ENCODE data around the gene GJE1.

DNA sequence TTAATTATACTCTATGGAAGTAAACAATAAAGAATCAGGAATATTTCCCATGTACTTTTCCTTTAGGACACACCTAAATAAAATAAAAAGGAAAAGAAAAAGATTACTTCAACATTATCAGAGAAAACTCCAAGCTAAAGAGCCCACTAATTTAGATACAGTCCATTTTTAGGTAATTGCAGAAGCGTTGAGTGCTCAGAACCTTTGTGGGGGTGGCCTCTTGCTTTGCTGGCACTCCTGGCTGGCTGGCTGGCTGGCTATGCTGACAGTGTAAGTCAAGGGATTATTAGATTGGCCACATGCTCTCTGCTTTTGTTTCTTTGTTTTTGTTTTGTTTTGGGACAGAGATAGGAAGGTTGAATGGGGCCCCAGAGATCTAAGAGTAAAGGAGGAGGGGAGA lies at the start of gene GJE1:
- no peak for TF ChIP-seq POLR2AphosphoS5 (IDR thresholded peaks at IDR 0.05; ENCODE audit: low read depth, low read length)
- TF ChIP-seq, protein P1, sequence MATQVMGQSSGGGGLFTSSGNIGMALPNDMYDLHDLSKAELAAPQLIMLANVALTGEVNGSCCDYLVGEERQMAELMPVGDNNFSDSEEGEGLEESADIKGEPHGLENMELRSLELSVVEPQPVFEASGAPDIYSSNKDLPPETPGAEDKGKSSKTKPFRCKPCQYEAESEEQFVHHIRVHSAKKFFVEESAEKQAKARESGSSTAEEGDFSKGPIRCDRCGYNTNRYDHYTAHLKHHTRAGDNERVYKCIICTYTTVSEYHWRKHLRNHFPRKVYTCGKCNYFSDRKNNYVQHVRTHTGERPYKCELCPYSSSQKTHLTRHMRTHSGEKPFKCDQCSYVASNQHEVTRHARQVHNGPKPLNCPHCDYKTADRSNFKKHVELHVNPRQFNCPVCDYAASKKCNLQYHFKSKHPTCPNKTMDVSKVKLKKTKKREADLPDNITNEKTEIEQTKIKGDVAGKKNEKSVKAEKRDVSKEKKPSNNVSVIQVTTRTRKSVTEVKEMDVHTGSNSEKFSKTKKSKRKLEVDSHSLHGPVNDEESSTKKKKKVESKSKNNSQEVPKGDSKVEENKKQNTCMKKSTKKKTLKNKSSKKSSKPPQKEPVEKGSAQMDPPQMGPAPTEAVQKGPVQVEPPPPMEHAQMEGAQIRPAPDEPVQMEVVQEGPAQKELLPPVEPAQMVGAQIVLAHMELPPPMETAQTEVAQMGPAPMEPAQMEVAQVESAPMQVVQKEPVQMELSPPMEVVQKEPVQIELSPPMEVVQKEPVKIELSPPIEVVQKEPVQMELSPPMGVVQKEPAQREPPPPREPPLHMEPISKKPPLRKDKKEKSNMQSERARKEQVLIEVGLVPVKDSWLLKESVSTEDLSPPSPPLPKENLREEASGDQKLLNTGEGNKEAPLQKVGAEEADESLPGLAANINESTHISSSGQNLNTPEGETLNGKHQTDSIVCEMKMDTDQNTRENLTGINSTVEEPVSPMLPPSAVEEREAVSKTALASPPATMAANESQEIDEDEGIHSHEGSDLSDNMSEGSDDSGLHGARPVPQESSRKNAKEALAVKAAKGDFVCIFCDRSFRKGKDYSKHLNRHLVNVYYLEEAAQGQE (IDR thresholded peaks at IDR 0.05; ENCODE audit: insufficient read depth in 1 of 2, low read depth in 2 of 2, low read length in 1 of 2), result no peak
- TF ChIP-seq SIN3A (IDR thresholded peaks at IDR 0.05; ENCODE audit: borderline replicate concordance, insufficient read depth, low read depth, low read length), result no peak
- TF ChIP-seq, protein P2, sequence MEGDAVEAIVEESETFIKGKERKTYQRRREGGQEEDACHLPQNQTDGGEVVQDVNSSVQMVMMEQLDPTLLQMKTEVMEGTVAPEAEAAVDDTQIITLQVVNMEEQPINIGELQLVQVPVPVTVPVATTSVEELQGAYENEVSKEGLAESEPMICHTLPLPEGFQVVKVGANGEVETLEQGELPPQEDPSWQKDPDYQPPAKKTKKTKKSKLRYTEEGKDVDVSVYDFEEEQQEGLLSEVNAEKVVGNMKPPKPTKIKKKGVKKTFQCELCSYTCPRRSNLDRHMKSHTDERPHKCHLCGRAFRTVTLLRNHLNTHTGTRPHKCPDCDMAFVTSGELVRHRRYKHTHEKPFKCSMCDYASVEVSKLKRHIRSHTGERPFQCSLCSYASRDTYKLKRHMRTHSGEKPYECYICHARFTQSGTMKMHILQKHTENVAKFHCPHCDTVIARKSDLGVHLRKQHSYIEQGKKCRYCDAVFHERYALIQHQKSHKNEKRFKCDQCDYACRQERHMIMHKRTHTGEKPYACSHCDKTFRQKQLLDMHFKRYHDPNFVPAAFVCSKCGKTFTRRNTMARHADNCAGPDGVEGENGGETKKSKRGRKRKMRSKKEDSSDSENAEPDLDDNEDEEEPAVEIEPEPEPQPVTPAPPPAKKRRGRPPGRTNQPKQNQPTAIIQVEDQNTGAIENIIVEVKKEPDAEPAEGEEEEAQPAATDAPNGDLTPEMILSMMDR (IDR thresholded peaks at IDR 0.05), result no peak
- TF ChIP-seq TCF7L2 (IDR thresholded peaks at IDR 0.05; ENCODE audit: low read depth, low read length), result no peak

Measured in Panc1 (cell line).